Measurements from ENCODE around the gene LONRF3.
"Not testable (repeated sequence)": the region's sequence is repeated elsewhere in the genome, so short reads cannot be mapped to it uniquely, and the experiment has no call there.

Gene LONRF3

DNA sequence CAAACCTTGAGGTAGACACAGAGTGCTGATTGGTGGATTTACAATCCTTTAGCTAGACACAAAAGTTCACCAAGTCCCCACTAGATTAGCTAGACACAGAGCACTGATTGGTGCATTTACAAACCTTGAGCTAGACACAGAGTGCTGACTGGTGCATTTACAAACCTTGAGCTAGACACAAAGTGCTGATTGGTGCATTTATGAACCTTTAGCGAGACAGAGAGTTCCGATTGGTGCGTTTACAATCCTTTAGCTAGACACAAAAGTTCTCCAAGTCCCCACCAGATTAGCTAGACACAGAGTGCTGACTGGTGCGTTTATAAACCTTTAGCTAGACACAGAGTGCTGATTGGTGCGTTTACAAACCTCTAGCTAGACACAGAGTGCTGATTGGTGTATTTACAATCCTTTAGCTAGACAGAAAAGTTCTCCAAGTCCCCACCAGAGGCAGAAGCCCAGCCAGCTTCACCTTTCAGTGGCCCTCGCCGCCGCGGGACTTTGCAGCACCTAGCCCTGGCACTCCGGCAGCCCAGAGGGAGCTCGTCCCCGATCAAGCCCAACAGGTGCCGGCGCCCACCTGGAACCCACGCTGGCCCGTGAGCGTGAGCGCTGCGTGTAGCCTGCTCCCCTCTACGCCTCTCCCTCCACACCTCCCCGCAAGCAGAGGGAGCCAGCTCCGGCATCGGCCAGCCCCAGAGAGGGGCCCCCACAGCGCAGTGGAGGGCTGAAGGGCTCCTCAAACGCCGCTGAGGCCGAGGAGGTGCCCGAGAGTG is 53.7 kb downstream of the LONRF3 start:
- ATAC-seq, result not testable (repeated sequence)

DNA sequence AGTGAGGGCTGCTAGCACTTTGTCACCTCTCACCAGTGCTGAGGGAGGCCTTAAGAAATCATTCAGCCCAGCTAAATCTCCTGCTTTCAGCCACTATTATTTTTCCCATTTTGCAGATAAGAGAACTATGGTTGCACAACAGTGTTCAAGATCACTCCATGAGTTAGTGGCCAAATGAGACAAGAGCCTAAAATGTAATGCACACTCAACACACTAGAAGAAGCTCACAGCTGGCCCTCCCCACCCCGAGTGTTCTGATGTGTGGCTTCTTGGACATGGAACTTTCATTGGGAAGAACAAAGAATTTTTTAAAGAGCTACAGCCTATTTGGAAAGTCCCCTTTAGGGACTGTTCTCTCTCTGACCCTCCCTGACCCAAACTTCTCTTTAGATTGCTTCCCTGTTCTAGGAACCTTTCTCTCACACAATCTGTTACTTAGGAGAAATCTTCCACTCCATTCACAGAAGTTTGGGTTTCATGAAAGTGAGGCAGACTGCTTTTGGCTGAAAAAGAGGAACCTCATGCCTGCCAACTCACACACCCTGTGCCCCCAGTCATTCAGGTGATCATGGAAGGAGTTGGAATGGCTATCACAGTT is 54.4 kb downstream of the LONRF3 start:
- TF ChIP-seq ESRRG (CRISPR knock-in tag; IDR thresholded peaks at IDR 0.05), result no peak
- no peak for ATAC-seq

DNA sequence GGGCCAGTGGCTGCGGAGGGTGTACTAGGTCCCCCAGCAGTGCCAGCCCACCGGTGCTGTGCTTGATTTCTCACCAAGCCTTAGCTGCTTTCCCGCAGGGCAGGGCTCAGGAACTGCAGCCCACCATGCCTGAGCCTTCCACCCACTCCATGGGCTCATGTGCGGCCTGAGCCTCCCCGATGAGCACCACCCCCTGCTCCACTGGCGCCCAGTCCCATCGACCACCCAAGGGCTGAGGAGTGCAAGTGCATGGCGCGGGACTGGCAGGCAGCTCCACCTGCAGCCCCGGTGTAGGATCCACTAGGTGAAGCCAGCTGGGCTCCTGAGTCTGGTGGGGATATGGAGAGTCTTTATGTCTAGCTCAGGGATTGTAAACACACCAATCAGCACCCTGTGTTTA is 55.2 kb downstream of the LONRF3 start:
- not testable (repeated sequence) for ATAC-seq

DNA sequence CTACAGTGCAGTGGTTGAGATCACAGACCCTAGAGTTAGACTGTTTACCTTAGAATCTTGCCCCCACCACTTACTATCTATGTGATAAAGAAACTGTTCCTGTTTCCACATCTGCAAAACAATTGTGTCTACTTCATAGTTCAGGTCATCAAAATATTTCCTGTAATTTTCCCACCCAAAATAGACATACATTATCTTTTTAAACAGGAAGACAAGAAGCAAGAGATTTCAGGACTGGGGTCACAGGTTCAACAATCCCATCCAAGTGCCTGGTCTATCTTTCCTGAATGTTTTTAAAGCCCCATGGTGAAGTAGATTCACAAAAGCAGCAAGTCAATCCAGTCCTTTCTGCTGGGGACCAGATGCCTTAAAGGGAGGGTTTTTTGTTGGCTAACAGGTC is 56.6 kb downstream of the LONRF3 start:
- no peak for TF ChIP-seq ESRRG (CRISPR knock-in tag; IDR thresholded peaks at IDR 0.05)
- TF ChIP-seq ISL1 (CRISPR knock-in tag; IDR thresholded peaks at IDR 0.05), result no peak
- no peak for ATAC-seq

DNA sequence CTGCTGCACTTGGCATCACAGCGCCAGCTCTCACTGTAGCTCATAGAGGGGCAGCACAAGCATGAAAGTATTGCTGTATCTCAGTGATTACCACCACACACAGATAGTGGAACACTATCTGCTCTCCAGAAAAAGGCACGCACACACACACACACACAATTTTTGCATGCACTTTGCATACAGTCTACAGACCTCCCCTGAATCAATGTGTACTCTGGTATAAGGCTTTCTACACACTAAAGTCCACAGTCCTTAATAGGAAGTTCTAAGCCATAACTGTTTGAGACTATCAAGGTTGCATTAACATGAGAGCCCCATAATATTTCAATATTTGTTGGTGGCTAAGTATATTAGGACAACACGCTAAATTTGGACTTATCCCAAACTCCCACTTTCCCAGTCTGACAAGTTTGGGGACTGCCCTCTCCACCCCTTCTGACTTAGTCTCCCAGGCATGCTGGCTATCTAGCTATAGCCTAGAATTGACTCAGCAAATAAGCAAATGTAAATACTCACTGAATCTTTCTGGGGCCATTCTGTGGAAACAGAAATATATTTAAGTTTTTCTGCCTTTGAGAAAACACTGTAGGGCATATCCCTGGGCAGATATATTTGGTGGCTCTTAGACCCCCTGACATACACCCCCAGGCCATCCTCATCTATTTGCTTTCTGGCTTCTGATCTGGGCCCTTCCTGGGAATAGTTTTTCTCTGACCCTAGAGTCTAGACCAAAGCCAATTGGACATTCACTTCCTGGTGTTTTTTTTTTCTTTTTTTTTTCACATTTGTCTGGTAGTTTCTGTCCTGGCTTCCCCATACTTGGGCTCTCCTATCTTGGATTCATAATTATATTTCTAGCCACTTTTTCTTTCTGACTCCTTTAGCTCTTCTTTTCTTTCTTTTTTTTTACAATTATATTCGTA is 62.0 kb downstream of the LONRF3 start:
- ATAC-seq, result no peak
- TF ChIP-seq ZNF565 (CRISPR knock-in tag; conservative IDR thresholded peaks at IDR 0.05; ENCODE audit: low read depth) (no peak), ZNF8 (CRISPR knock-in tag; IDR thresholded peaks at IDR 0.05) (no peak), OSR1 (CRISPR knock-in tag; IDR thresholded peaks at IDR 0.05) (no peak), CSDC2 (CRISPR knock-in tag; IDR thresholded peaks at IDR 0.05) (no peak), ZFP3 (CRISPR knock-in tag; IDR thresholded peaks at IDR 0.05) (no peak), ZFP30 (CRISPR knock-in tag; IDR thresholded peaks at IDR 0.05) (no peak), ZC3H10 (CRISPR knock-in tag; IDR thresholded peaks at IDR 0.05) (no peak), RARB (CRISPR knock-in tag; IDR thresholded peaks at IDR 0.05) (no peak), GLIS3 (CRISPR knock-in tag; IDR thresholded peaks at IDR 0.05) (no peak), PPARA (CRISPR knock-in tag; IDR thresholded peaks at IDR 0.05; ENCODE audit: borderline replicate concordance) (no peak), ARNTL (CRISPR knock-in tag; IDR thresholded peaks at IDR 0.05; ENCODE audit: borderline replicate concordance, low read depth) (no peak), TCF4 (CRISPR knock-in tag; IDR thresholded peaks at IDR 0.05; ENCODE audit: borderline replicate concordance) (no peak)
- TF ChIP-seq, protein P1, sequence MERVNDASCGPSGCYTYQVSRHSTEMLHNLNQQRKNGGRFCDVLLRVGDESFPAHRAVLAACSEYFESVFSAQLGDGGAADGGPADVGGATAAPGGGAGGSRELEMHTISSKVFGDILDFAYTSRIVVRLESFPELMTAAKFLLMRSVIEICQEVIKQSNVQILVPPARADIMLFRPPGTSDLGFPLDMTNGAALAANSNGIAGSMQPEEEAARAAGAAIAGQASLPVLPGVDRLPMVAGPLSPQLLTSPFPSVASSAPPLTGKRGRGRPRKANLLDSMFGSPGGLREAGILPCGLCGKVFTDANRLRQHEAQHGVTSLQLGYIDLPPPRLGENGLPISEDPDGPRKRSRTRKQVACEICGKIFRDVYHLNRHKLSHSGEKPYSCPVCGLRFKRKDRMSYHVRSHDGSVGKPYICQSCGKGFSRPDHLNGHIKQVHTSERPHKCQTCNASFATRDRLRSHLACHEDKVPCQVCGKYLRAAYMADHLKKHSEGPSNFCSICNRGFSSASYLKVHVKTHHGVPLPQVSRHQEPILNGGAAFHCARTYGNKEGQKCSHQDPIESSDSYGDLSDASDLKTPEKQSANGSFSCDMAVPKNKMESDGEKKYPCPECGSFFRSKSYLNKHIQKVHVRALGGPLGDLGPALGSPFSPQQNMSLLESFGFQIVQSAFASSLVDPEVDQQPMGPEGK (CRISPR knock-in tag; IDR thresholded peaks at IDR 0.05; ENCODE audit: borderline replicate concordance), result no peak
- TF ChIP-seq, protein P2, sequence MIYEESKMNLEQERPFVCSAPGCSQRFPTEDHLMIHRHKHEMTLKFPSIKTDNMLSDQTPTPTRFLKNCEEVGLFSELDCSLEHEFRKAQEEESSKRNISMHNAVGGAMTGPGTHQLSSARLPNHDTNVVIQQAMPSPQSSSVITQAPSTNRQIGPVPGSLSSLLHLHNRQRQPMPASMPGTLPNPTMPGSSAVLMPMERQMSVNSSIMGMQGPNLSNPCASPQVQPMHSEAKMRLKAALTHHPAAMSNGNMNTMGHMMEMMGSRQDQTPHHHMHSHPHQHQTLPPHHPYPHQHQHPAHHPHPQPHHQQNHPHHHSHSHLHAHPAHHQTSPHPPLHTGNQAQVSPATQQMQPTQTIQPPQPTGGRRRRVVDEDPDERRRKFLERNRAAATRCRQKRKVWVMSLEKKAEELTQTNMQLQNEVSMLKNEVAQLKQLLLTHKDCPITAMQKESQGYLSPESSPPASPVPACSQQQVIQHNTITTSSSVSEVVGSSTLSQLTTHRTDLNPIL (CRISPR knock-in tag; IDR thresholded peaks at IDR 0.05; ENCODE audit: low read depth), result no peak
- TF ChIP-seq, protein P3, sequence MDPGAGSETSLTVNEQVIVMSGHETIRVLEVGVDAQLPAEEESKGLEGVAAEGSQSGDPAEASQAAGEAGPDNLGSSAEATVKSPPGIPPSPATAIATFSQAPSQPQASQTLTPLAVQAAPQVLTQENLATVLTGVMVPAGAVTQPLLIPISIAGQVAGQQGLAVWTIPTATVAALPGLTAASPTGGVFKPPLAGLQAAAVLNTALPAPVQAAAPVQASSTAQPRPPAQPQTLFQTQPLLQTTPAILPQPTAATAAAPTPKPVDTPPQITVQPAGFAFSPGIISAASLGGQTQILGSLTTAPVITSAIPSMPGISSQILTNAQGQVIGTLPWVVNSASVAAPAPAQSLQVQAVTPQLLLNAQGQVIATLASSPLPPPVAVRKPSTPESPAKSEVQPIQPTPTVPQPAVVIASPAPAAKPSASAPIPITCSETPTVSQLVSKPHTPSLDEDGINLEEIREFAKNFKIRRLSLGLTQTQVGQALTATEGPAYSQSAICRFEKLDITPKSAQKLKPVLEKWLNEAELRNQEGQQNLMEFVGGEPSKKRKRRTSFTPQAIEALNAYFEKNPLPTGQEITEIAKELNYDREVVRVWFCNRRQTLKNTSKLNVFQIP (CRISPR knock-in tag; IDR thresholded peaks at IDR 0.05; ENCODE audit: borderline replicate concordance, low read depth), result no peak
- TF ChIP-seq, protein P4, sequence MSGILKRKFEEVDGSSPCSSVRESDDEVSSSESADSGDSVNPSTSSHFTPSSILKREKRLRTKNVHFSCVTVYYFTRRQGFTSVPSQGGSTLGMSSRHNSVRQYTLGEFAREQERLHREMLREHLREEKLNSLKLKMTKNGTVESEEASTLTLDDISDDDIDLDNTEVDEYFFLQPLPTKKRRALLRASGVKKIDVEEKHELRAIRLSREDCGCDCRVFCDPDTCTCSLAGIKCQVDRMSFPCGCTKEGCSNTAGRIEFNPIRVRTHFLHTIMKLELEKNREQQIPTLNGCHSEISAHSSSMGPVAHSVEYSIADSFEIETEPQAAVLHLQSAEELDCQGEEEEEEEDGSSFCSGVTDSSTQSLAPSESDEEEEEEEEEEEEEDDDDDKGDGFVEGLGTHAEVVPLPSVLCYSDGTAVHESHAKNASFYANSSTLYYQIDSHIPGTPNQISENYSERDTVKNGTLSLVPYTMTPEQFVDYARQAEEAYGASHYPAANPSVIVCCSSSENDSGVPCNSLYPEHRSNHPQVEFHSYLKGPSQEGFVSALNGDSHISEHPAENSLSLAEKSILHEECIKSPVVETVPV (CRISPR knock-in tag; IDR thresholded peaks at IDR 0.05), result no peak
